ENCODE measurements around the gene TCEA2.

TCEA2 gene

DNA sequence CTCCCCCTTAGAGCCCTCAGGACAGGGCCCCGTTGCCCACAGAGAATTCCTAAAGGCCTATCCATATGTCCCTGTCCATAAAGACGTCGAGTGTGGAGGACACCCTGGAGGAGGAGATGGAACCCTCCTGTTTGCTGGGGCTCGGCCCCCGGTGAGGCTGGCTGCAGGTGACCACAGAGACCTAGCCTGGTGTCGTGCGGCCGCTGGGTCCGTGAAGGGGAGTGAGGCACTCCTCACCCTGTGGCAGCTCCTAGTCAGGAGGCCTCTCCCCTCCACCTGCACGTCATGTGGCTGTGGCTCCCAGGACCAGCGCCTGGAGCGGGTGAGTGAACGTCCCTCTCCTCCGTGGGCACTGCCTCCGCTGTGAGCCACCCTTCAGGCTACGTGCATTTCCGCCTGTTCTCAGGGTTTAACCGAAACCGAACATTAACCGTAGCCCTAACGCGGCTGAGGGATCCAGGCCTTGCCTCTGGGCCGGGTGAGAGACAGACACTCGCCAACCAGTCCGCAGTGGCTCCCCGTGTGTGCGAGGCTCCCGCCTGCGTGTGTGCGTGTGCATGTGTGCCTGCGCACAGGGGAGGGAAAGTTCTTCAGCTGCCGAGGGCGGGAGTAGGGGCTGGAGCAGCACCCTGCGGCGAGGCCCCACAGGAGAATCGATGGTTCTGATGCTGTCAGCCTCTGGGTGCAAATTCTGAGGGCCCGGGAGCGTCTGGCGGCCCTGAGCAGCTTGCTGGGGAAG is 5.9 kb upstream of the TCEA2 start:
- H3K27ac Mint-ChIP-seq, result no peak overlapping the region

DNA sequence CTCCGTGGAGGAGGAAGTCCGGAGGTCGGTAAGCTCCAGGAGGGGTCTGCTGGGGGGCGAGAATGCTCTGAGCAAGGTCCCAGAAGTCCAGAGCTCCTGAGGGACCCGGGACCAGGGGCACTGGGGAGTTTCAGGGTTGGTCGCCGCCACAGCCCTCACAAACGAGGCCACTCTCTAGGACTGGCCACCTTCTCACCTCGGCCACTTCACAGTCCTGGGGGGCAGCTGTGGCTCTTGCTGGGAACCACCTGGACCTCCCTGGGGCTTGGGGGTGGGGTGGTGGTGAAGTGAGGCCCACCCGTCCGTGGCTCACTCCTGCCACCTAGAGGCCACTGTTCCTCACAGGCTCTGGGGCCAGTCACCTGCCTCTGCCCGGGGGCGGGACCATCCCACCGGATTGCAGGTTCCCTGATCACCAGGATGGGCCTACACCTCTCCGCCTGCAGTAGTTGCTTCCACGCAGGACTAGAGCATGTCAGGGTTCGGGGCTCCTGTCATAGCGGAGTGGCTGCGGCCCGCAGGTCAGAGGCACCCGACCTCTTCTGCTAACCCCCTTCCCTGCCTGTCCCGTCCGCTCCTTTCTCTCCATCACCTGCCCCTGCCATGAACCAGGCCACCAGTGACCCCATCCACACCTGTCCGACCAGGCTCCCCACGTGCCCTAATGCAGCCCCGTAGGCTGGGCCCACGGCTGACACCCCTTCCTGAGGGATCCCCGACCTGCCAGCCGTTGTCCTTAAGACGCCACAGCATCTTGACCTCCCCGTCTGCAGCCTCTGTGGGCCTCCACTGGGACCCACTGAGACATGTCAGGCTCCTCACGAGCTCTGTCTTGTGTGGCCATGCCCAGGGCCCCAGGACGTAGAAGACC is 5.1 kb upstream of the TCEA2 start:
- ATAC-seq (replicated peaks) (peak; percentile 88 to 90), DNase-seq (peak; percentile 60)
- H3K4me1 Mint-ChIP-seq, result peaks cover 13 to 25% of the 10 kb centered on the region in 2 donors
- H3K27ac Mint-ChIP-seq, result no peak overlapping the region
- peaks cover 0 to 2% of the 10 kb centered on the region in 2 donors for H3K36me3 Mint-ChIP-seq
- no peaks in the 10 kb centered on the region for H3K9me3 Mint-ChIP-seq
- peaks cover 22 to 33% of the 10 kb centered on the region in 2 donors for H3K27me3 Mint-ChIP-seq
- peak overlapping the region; percentile 32 to 63 for H3K4me3 Mint-ChIP-seq

More for the DNA sequence above, 5.9 kb upstream of the TCEA2 start:
- Mint-ChIP-seq H3K4me3 (peak overlapping the region; percentile 32 to 63), H3K27me3 (peaks cover 26 to 39% of the 10 kb centered on the region in 2 donors), H3K4me1 (peaks cover 11 to 18% of the 10 kb centered on the region in 2 donors), H3K9me3 (no peaks in the 10 kb centered on the region), H3K36me3 (peaks cover 0 to 2% of the 10 kb centered on the region in 2 donors)
- DNase-seq (no peak), ATAC-seq (replicated peaks) (peak; percentile 40 to 54)

DNA sequence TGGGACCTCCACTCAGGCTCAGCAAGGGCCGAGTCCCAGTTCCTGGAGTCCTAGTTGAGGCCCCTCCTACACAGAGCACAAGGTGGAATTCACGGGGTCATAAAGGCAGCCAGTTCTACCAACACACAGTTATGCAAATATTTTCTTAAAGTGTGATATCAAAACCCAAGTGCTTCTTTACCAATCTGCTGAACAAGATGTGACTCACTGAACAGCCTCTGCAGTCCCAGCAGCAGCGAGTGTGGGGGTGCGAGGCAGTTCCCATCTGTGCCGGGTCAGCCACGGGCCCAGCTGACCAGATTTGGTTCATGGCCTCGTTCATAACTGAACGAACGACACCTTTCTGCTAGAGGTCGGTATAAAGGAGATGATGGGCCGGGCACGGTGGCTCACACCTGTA is 4.5 kb upstream of the TCEA2 start:
- Mint-ChIP-seq H3K27ac (no peak overlapping the region), H3K4me3 (no peak overlapping the region), H3K4me1 (peaks cover 13 to 26% of the 10 kb centered on the region in 2 donors), H3K36me3 (peaks cover 0 to 2% of the 10 kb centered on the region in 2 donors), H3K27me3 (peaks cover 15 to 26% of the 10 kb centered on the region in 2 donors), H3K9me3 (no peaks in the 10 kb centered on the region)
- DNase-seq (no peak), ATAC-seq (replicated peaks) (no peak)

DNA sequence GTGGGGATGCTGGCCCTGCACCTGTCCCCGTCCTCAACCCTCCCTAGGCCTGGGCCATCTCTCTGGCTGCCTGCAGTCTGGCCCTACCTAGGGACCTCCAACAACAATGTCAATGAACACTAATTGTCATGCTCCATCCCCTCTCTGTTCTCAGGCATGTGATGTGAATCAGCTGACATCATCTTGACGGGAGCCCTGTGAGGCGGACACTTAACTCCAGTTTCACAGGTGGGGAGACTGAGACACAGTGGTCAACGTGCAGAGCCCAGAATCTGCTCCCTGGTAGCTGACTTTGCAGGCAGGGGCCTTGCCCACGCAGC is 762 bp upstream of the TCEA2 start:
- Mint-ChIP-seq H3K27ac (no peak overlapping the region), H3K36me3 (peaks cover 0 to 2% of the 10 kb centered on the region in 2 donors), H3K4me3 (peak overlapping the region; percentile 85 to 88), H3K9me3 (no peaks in the 10 kb centered on the region), H3K4me1 (peaks cover 40 to 59% of the 10 kb centered on the region in 2 donors), H3K27me3 (no peaks in the 10 kb centered on the region)
- ATAC-seq (replicated peaks) (no peak), DNase-seq (no peak)

DNA sequence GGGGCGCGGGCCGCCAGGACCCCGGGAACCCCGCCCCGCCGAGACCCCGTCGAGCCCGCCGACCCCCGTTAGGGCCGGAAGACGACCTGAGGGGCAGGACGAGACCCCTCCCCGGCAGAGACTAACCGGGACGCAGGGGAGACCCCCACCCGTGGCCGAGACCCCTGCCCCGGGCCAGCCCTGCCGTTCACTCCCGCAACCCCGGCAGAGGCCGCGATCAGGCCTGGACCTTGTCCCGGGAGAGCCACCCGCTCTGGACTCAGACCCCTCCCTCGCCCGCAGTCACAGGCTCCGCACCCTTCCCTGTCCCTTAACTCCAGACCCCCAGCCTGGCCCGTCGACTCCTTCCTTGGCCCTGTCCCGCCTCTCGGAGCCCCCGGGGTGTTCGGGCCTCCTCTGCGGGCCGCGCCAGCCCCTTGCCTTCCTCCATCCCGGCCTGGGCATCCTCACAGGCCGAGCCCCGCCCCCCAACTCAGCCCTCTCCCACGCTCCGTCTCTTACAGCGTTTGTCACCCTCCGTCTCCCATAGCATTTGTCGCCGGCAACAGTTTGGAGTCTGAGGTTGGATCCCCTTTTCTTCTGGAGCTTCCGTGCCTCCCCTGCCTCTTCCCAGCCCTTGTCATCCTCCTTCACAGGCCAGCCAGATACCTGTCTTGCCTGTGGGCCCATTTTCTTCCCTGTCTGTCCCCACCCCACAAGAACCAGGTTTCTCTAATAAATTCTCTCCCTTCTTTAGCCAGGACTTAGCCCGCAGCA is 569 bp downstream of the TCEA2 start:
- Mint-ChIP-seq H3K36me3 (peaks cover 0 to 2% of the 10 kb centered on the region in 2 donors), H3K27me3 (no peaks in the 10 kb centered on the region), H3K4me3 (peak overlapping the region; percentile 85 to 88), H3K4me1 (peaks cover 42 to 57% of the 10 kb centered on the region in 2 donors), H3K27ac (peak overlapping the region; percentile 81), H3K9me3 (no peaks in the 10 kb centered on the region)
- DNase-seq (no peak), ATAC-seq (replicated peaks) (peak in 1 of 2 donors; percentile 8)

DNA sequence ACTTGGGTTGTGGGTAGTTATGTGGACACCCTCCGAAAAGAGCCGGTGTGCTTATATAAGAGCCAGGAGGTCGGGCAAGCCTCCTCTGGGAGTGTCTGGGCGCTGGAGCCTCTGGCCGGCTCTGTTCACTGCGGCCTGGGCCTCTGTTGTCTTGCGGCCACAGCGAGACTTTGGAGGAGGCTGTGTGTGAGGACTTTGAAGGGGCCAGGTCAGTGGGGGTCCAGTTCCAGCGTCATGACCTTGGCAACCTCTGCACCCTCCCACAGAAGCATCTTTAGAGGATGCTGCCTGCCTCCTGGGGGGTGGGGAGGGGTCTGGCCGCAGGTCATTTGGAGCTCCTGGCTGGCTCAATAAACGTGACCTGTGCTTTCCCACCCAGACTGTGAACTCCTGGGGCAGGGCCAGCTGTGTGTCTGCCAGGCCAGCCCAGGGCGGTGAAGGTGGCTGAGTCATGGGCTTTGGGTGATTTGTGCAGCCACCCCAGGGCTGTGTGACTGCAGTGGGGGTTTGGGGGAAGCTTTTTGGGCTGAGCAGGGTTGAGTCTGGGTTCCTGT is 1.2 kb downstream of the TCEA2 start:
- Mint-ChIP-seq H3K27me3 (no peaks in the 10 kb centered on the region), H3K36me3 (peaks cover 0 to 2% of the 10 kb centered on the region in 2 donors), H3K9me3 (no peaks in the 10 kb centered on the region), H3K4me1 (peaks cover 46 to 62% of the 10 kb centered on the region in 2 donors), H3K27ac (peak overlapping the region; percentile 81), H3K4me3 (peak overlapping the region; percentile 85 to 88)
- DNase-seq (no peak), ATAC-seq (replicated peaks) (no peak)

DNA sequence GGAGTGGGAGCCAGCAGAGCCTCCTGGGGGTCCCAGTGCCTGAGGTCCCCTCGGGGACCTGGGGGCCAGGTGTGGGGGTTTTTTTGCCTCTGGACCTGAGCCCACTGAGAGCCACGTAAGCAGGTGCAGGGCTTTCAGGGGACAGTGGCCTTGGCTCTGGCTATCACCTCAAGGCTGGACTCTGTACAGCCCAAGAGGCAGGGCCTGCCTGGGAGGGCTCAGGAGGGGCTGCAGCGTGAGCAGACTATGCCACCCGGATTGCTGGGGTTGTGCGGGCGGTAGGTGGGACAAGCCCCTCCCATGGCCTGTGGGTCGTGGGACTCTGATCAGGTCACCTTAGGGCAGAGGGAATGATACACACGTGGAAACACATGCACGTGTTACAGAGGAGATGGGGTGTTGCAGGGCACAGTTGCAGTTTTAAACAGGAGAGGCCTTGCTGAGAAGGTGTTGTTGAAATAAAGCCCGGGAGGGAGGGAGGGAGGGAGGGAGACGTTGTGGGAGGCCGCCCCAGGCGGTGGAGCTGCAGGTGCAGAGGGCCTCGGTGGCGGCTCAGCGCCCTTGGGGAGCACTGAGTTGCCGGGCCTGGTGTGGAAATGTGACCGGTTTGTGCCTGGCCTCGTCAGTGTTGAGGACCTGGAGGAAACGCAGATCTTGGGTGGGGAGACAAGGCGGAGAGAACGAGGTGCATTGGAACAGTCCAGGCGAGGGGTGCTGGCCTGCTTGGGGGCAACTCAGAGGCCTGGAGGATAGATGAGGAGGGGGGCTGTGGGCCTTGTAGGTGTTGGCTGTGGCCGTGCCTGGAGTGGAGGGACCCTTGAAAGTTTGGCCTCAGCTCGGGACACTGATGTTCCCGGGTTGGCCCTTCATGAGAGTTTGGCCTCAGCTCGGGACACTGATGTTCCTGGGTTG is 2.3 kb downstream of the TCEA2 start:
- Mint-ChIP-seq H3K27ac (peak overlapping the region; percentile 92), H3K4me3 (peak overlapping the region; percentile 60), H3K27me3 (no peaks in the 10 kb centered on the region), H3K9me3 (no peaks in the 10 kb centered on the region), H3K36me3 (peaks cover 0 to 2% of the 10 kb centered on the region in 2 donors), H3K4me1 (peaks cover 46 to 70% of the 10 kb centered on the region in 2 donors)
- ATAC-seq (replicated peaks) (no peak), DNase-seq (no peak)

DNA sequence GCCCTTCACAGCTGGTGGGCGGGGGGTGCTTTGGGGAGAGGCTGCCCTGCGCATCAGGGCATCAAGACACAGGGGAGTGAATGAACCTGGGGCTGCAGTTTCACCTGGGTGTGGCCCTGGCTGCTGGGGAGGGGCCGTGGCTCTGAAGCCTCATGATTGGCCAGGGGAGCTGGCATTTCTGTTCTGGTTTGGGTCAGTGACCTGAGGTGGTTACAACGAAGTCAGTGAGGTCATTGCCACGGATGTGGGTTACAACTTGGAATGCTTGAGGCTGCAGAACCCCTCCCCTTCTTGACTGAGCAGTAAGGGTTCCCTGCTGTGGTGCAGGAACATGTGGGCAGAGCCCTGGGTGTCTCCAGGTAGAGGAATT is 3.0 kb downstream of the TCEA2 start:
- Mint-ChIP-seq H3K4me1 (peaks cover 50 to 75% of the 10 kb centered on the region in 2 donors), H3K9me3 (no peaks in the 10 kb centered on the region), H3K4me3 (peak overlapping the region; percentile 60), H3K36me3 (peaks cover 0 to 2% of the 10 kb centered on the region in 2 donors), H3K27me3 (no peaks in the 10 kb centered on the region), H3K27ac (peak overlapping the region; percentile 92)
- DNase-seq (peak; percentile 74), ATAC-seq (replicated peaks) (peak; percentile 71 to 72)

DNA sequence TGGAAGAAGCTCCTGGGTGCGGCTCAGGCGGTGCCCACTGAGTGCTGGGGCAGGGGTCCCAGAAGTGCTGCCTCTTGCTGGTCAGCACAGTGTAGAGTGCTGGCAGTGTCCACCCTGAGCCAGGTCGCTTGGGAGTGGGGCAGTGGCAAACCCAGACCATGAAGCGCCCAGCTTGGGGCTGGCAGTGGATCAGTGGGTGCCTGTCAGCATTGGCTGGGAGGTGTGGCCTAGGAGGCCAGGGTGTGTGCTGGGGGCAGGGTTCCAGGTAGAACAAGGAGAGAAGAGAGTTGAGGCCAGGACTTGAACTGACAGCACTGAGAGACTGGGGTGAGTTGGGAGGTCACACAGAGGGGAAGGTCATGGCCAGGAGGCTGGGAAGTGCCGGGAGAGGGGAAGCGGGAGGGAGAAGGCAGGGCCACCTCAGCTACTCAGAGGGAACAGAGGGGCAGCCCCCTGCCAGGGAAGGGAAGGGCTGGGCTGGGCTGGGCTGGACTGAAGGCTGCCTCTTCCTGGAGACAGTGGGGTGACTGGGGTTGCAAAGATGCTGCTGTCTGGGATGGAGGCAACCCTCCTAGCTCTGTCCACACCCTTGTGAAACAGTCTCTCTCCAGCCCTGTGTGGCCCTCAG is 4.1 kb downstream of the TCEA2 start:
- H3K27me3 Mint-ChIP-seq, result no peaks in the 10 kb centered on the region
- H3K9me3 Mint-ChIP-seq, result no peaks in the 10 kb centered on the region
- peak overlapping the region; percentile 14 for H3K27ac Mint-ChIP-seq
- ATAC-seq (replicated peaks) (no peak), DNase-seq (no peak)
- H3K4me1 Mint-ChIP-seq, result peaks cover 54 to 85% of the 10 kb centered on the region in 2 donors
- H3K4me3 Mint-ChIP-seq, result no peak overlapping the region
- H3K36me3 Mint-ChIP-seq, result peaks cover 2 to 6% of the 10 kb centered on the region in 2 donors

DNA sequence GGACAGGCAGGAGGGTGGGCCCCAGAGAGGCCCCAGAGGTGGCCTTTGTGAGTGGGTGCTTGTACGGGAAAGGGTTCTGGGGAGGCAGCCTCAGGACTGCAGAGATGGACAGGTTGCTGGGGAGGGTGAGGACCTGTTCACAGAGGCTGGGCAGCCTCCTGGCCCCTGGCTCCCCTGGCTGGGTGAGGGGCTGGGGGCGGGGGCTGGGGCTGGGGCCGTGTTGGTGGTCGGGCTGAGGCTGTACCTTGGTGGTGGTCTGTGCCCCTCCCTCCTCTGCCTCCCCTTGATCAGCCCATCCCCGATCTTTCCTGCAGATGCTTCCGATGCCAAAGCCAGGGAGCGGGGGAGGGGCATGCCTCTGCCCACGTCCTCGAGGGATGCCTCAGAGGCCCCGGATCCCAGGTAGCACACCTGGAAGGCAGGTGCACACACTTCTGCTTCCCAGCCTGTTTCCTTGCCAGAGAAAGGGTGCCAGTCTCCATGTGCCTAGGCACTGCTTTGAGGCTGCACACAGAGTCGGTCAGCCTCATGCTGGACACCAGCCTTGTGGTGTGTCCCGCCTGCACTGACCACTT is 4.8 kb downstream of the TCEA2 start:
- H3K4me1 Mint-ChIP-seq, result peaks cover 57 to 82% of the 10 kb centered on the region in 2 donors
- DNase-seq (no peak), ATAC-seq (replicated peaks) (no peak)
- H3K9me3 Mint-ChIP-seq, result no peaks in the 10 kb centered on the region
- H3K27ac Mint-ChIP-seq, result peak overlapping the region; percentile 14
- H3K4me3 Mint-ChIP-seq, result no peak overlapping the region
- peaks cover 2 to 10% of the 10 kb centered on the region in 2 donors for H3K36me3 Mint-ChIP-seq
- H3K27me3 Mint-ChIP-seq, result no peaks in the 10 kb centered on the region

DNA sequence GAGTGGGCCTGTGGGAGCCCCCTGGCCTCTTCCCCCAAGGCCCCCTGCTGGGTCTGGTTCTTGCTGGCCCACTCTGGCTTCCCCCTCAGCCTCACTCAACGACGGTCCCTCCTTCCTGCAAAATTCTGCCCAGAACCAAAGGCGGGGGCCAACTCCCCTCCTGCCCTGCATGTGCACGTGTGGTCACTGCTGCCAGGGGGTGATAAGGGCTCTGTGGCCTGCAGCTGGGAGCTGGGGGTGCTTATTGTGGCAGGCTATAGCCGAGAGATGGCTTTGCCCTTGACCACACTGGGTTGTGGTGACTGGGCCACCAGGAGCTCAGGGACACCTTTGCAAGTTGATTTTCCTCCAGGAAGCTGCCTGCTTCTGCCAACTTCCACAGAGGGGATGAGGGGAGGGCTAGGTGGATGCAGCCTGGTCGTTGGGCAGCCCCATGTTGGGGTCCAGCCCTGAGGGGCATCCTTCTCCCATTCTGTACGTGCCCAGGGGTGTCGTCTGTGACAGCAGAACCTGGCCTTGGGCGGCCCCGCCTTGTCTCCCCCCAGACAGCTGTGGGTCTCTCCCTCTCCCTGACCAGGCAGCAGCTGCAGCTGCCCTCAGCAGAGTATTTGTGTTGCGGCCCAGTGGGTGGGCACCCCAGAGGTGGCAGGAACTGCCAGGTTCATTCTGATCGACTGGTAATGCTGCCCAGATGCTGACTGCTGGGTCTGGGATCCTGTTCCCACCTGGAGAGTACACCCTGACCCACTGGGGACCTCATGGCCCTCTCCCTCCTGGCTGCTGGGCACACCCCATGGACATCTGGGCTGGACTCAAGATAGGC is 5.6 kb downstream of the TCEA2 start:
- Mint-ChIP-seq H3K27me3 (no peaks in the 10 kb centered on the region), H3K27ac (peak overlapping the region; percentile 42), H3K4me1 (peaks cover 57 to 82% of the 10 kb centered on the region in 2 donors), H3K4me3 (no peak overlapping the region), H3K9me3 (no peaks in the 10 kb centered on the region), H3K36me3 (peaks cover 2 to 10% of the 10 kb centered on the region in 2 donors)
- no peak for DNase-seq
- no peak for ATAC-seq (replicated peaks)

DNA sequence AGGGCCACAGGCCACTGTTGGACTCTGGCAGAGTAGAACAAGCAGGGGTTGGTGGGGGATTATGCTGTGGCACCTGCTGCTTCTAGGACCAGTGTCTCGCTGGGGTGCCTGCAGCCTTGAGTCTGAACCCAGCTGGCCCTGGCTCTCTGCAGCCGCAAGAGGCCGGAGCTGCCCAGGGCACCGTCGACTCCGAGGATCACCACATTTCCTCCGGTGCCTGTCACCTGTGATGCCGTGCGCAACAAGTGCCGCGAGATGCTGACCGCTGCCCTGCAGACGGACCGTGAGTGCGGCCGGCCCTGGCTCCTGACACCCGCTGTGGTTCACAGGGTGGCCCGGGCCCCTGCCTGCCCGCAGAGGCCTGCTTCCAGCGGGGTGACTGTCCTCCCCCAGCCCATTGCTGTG is 6.2 kb downstream of the TCEA2 start:
- no peak for ATAC-seq (replicated peaks)
- Mint-ChIP-seq H3K4me1 (peaks cover 52 to 82% of the 10 kb centered on the region in 2 donors), H3K9me3 (no peaks in the 10 kb centered on the region), H3K36me3 (peaks cover 2 to 10% of the 10 kb centered on the region in 2 donors), H3K27me3 (no peaks in the 10 kb centered on the region), H3K4me3 (no peak overlapping the region), H3K27ac (no peak overlapping the region)
- DNase-seq, result no peak

All from stimulated activated naive B cell treated with anti-CD40 and anti-IgM and Interleukin-4, amounts not matched to agents 10 μg/mL and 1 μg/mL and 100 μg/mL, for 72 hours (primary cell).